SH-SY5Y (cell line): Measurements from ENCODE around the gene BBS4.

Experiments
- GATA2 ChIP-seq: IDR thresholded peaks from 2 replicates; pipeline ENCODE4 v1.6.1; 2011; ENCODE audit warnings: mild to moderate bottlenecking, low read depth, low read length
- GATA3 ChIP-seq: IDR thresholded peaks from 2 replicates; pipeline ENCODE4 v1.6.1; 2011; ENCODE audit warnings: low read depth, mild to moderate bottlenecking, low read length, moderate library complexity

DNA sequence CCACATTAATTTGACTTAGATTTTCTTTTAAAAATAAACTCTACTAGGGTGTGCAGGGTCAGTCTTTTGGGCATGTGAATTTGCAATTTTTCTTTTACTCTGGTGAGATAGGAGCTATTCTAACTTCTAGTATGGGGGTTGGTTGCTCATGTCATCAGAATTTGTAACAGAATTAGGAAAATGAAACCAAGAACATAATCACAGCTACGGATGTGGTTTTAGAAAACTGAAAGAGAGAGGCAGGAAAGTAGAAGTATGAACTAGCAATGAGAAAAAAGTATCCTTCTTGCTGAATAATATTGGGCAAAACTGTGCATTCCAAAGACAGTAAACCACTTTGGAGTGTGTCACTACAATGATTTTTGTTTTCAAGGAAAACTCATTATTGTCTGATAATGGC is 54.2 kb downstream of the BBS4 start:
- no peak for TF ChIP-seq GATA2
- TF ChIP-seq GATA3, result no peak
